ENCODE results near the gene PPM1D.
"Not testable (repeated sequence)": the region's sequence is repeated elsewhere in the genome, so short reads cannot be mapped to it uniquely, and the experiment has no call there.

PPM1D gene

DNA sequence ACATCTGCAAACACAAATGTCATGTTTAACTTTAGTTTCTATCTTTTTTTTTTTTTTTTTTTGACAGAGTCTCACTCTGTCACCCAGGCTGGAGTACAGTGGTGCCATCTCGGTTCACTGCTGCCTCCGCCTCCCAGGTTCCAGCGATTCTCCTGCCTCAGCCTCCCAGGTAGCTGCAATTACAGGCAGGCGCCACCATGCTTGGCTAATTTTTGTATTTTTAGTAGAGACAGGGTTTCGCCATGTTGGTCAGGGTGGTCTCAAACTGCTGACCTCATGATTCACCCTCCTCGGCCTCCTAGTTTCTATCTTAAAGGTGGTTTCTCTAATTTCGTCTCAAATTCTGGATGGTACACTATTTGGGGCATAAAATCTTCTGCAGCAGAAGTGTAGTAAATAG is 5.8 kb upstream of the PPM1D start:
- not testable (repeated sequence) for DNase-seq

DNA sequence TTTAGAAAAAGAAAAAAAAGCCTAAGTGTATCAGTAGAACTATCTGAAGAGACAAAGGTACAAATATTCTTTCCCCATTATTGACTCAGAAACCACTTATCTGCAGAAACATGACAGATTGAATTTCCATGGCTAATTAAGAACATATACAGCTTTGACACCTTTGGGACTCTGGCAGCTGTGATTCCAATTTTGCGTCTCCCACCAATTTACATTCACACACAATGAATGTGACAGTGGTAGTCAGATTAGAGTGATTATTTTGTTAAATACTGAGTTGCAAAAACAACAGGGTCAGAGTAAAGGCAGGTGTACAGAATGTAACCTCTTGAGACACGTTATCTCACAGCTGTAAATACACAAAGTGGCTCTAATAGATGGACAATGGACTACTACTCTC is 5.3 kb upstream of the PPM1D start:
- DNase-seq: no peak

DNA sequence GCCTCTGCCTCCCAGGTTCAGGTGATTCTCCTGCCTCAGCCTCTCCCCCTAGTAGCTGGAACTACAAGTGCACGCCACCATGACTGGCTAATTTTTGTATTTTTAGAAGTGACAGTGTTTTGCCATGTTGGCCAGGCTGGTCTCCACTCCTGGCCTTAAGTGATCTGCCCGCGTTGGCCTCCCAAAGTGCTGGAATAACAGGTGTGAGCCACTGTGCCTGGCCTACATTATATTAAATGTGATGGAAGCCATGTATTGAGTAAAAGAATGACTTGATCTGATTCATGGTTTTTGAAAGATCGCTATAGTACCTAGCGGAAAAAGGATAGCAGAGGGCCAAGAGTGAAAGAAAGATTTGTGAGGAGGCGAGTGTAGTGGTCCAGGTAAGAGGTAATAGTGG is 2.7 kb upstream of the PPM1D start:
- no peak for DNase-seq

DNA sequence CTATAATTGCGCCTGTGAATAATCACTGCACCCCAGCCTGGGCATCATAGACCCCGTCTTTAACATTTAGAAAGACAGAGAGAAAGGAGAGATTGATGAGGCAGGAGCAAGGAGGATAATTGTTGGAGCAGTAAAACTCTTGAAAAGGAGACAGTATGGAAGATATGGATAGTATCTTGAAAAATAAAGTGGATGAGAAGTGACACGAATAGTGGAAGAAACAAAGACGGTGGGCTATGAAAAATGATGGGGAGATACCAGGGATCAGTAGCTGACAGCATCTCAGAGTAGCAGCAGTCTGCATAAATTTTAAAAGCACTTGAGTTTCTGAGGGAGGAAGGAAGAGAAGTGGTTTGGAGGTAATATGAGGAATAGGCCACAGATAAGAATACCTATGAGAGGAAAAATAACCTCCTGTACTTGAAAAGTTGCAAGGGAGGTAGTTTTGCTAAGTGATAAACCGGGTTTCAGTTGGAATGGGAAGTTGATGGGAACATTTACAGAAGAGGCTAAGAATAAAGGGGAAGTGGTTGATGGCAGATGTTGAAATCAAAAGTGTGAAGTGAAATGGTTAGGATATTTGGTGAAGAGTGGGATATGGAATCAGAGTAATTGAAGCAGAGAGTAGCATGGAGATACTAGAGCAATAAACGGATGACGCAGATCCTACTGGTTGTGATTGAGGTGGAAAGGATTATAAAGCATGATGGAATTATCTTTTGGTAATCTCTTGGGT is 1.8 kb upstream of the PPM1D start:
- no peak for DNase-seq

DNA sequence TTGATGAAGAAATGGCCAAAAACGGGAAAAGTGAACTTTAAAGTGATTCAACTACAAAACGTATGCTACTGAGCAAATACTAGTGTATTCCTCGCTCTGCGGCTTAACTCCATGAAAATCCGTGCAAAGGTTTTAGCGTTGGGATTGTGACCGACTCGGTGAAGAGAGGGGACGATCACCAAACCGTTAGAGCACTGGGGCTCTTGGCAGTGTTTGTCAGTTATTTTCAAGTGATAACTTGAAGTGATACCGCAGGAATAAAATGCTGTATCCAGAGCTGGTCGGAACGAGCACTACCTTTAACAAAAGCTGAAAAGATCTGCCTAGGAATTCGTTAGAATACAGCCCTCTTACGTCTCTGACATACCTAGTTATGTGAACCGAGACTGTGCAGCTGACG is 773 bp upstream of the PPM1D start:
- no peak for DNase-seq

DNA sequence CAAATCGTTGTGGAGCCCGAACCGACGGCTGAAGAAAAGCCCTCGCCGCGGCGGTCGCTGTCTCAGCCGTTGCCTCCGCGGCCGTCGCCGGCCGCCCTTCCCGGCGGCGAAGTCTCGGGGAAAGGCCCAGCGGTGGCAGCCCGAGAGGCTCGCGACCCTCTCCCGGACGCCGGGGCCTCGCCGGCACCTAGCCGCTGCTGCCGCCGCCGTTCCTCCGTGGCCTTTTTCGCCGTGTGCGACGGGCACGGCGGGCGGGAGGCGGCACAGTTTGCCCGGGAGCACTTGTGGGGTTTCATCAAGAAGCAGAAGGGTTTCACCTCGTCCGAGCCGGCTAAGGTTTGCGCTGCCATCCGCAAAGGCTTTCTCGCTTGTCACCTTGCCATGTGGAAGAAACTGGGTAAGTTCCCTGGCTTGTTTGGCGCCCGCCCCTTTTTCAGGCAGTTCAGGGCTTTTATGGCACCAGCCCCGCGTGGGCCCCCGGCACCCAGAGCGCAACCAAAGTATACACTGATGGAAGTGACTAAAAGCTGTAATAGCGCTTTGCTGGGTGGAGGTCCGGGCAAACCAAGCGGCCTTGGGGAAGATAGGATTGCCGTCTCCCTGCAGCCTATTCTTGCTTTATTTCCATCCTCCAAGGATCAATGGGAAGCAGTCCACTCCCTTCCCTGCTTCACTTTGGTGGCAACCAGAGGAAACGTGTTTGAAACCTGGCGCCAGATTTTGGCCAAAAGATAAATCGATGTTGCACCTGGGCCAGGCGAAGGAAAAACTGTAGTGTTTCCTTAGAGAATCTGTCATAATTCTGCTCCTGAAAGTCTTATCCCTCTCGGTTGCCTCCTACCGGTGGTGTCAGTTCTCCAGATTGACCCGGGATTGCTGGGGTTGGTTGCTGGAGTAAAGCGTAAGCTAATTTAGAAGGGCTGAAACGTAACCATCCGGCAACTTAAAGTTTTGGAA is 775 bp downstream of the PPM1D start:
- peak; percentile 88 for DNase-seq

DNA sequence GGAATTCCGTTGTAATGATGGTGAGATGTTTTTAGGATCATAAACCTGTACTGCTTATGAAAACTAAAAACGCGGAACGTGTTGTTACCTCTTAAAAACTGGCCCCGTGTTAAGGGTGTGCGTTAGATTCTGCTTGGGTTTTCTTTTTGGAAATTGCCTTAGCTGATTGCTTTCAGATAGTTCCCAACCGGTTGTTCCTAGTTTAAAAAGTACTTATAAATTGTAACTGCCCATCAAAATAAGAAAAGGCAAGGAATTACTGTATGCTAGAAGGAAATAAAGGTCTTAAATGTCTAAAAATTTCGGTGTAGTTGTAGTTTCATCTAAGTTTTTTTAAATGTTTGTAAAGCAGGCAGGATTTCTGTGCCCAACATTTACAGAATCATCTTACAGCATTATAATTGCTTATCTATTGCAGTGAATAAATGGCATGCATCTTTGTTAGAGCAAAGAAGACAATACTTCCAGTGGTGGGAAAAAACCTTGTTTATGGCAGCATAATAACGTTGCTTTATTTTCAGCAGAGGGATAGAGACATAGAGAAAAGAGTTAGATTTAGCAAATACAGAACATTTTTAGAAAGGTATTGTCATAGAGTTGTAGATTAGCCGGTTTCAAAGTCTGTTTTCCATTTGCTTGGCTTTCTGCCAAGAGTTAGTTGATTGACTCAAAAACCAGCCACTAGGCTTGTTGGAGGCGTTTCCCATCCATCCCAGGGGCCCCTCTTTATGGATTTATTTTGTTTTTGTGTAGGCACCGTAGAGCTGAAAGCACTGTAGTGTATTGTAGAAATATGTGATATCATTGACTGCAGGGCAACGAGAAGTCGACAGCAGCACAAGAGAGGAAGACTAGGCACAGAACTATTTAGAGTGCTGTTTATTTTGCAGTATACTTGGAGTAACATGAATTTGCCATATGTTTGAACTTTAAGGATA is 1.7 kb downstream of the PPM1D start:
- peak; percentile 83 for DNase-seq

DNA sequence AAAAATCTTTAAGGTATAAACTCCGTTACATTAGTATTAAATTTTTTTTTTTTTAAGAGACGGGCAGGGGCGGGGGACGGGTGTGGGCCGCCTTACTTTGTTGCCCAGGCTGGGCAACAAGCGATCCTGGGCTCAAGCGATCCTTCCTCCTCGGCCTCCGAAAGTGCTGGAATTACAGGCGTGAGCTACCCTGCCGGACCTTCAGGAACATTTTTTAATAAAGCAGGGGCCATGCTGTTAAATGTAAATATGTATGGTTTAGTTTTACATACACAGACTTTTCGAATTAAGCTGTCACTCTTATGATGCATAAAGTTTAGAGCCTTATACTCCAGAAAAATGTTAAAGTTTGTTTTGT is 2.4 kb downstream of the PPM1D start:
- DNase-seq: peak; percentile 29

DNA sequence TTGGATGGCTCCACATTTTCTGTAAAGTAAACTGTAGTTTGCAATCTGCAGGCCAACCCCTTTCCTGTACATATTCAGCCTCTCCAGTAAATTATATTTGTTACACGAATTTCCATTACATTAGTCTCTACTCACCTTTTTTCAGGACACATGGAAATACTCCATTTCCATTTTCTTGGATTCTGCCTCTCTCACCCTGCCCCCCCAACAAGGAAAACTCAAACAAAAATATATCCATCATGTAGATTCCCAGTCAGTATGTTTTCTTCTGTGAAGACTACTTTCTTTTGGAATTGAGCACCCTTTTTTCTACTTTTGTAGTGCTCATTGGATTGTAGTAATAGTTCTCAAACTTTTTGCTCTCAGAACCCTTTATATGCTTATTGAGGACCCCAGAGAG is 2.9 kb downstream of the PPM1D start:
- DNase-seq: no peak

DNA sequence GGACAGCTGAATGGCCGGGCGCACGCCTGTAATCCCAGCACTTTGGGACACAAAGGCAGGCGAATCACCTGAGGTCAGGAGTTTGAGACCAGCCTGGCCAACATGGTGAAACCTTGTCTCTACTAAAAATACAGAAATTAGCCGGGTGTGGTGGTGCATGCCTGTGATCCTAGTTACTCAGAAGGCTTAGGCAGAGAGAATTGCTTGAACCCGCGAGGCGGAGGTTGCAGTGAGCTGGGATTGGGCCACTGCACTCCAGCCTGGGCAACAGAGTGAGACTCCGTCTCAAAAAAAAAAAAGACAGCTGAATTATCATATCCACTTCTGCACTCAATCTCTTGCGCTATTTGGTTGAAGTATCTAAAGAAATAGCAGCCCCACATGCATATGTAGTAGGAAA is 3.5 kb downstream of the PPM1D start:
- not testable (repeated sequence) for DNase-seq

DNA sequence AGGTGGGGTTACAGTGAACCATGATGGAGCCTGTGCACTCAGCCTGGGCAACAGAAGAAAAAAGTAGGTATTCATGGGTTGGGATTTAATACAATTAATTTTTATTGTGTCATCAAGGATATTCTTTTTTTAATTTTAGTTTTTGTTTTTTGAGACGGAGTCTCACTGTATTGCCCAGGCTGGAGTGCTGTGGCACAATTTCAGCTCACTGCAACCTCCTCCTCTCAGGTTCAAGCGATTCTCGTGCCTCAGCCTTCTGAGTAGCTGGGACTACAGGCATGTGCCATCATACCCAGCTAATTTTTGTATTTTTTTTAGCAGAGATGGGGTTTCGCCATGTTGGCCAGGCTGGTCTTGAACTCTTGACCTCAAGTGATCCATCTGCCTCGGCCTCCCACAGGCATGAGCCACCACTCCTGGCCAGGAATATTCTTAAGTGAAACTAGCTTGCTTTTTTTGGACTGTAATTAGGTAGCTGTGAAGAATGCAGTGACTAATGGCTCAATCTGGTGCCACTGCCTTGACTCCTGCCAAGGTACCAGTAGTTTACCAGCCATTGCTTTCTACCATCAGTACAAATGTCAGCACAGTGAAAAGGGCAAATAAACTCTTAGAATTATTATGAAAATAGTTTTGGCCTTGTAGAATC is 4.8 kb downstream of the PPM1D start:
- DNase-seq: peak; percentile 80

DNA sequence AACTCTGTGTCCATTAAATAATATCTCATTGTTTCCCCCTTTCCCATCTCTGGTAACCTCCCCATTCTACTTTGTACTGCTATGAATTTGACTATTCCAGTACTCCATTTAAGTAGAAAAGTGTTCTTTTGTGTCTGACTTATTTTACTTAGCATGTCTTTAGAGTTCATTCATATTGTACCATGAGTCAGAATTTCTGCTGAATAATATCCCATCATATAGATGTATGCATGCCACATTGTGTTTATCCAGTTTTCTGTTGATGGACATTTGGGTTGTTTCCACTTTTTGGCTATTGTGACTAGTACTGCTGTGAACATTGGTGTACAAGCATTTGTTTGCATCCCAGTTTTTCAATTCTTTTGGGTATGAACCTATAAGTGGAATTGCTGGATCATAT is 6.0 kb downstream of the PPM1D start:
- DNase-seq: no peak

DNA sequence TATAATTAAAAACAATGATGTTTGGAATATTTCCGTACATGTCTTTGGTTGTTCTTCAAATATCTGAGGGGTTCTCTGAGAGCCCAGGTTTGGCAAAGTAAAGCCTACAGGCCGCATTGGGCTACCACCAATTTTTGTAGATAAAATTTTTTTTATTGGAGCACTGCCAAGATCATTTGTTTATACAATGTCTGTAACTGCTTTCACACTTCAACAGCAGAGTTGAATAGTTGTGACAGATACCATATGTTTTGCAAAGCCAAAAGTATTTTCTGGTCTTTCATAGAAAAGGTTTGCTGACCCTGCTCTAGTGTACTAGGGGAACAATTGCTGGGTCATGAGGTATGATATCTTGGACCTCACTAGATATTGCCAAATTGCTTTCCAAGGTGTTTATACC is 10.5 kb downstream of the PPM1D start:
- no peak for DNase-seq

DNA sequence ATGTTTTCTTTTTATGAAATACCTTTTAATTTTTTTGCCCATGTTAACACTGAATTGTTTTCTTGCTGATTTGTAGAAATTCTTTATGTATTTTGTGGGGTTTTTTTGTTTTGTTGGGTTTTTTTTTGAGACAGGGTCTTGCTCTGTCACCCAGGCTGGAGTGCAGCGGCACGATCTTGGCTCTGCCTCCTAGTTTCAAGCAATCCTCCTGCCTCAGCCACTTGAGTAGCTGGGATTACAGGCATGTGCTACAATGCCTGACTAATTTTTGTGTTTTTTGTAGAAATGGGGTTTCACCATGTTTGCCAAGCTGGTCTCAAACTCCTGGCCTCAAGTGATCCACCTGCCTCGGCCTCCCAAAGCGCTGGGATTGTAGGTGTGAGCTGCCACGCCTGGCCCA is 11.3 kb downstream of the PPM1D start:
- DNase-seq: not testable (repeated sequence)

DNA sequence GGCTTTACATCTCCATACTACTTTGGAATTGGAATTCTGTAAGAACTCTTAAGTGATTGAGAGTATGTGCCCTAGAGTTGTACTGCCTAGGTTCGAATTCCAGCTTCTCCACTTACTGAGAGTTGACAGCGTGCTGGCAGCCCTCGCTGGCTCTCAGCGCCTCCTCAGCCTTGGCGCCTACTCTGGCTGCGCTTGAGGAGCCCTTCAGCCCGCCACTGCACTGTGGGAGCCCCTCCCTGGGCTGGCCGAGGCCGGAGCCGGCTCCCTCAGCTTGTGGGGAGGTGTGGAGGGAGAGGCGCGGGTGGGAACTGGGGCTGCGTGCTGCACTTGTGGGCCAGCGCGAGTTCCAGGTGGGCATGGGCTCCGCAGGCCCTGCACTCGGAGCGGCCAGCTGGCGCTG is 13.3 kb downstream of the PPM1D start:
- DNase-seq: no peak

DNA sequence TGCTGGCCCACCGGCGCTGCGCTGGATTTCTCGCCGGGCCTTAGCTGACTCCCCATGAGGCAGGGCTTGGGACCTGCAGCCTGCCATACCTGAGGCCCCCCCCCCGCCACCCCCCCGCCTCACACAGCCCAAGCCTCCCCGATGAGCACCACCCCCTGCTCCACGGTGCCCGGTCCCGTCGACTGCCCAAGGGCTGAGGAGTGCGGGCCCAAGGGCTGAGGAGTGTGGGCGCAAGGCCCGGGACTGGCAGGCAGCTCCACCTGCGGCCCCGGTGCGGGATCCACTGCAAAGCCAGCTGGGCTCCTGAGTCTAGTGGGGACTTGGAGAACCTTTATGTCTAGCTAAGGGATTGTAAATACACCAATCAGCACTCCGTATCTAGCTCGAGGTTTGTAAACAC is 13.8 kb downstream of the PPM1D start:
- not testable (repeated sequence) for DNase-seq

DNA sequence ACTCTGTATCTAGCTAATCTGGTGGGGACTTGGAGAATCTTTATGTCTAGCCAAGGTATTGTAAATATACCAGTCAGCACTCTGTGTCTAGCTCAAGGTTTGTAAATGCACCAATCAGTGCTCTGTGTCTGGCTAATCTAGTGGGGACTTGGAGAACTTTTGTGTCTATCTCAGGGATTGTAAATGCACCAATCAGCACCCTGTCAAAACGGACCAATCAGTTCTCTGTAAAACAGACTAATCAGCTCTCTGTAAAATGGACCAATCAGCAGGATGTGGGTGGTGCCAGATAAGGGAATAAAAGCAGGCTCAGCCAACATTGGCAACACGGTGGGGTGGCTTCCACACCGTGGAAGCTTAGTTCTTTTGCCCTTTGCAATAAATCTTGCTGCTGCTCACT is 14.3 kb downstream of the PPM1D start:
- not testable (repeated sequence) for DNase-seq

DNA sequence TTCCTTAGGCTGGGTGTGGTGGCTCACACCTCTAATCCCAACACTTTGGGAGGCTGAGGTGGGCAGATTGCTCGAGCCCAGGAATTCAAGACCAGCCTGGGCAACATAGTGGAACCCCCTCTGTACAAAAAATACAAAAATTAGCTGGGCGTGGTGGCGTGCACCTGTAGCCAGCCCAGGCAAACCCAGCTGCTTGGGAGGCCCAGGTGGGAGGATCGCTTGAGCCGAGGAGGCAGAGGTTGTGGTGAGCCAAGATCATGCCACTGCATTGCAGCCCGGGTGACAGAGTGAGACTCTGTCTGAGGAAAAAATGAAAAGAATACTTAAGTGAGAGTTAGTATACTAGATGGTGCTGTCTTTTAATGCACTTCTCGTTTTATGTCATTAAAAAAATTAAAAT is 15.1 kb downstream of the PPM1D start:
- DNase-seq: no peak

DNA sequence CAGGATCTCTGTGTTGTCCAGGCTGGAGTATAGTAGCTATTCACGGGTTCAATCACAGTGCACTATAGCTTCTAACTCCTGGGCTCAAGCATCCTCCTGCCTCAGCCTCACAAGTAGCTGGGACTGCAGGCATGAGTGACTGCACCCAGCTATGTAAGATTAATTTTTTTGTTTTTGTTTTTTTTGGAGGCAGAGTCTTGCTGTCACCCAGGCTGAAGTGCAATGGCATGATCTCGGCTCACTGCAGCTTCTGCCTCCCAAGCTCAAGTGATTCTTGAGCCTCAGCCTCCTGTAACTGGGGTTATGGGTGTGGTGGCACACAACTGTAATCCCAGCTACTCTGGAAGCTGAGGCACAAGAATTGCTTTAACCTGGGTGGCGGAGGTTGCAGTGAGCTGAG is 15.8 kb downstream of the PPM1D start:
- no peak for DNase-seq

DNA sequence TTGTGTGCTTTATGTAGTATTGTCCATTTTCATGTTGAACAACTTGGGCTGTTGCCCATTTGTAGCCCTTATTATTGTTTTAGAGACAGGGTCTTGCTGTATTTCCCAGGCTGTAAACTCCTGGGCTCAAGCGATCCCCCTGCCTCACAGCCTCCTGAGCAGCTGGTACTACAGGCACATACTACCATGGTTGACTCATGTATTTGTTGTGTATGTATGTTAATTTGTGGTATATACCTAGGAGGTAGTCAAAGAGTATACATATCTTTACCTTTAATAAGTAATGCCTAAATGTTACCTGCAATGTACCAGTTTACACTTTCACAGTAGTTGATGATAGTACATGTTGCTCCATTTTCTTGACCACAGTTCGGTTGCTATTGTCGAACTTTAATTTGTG is 18.1 kb downstream of the PPM1D start:
- DNase-seq: no peak

DNA sequence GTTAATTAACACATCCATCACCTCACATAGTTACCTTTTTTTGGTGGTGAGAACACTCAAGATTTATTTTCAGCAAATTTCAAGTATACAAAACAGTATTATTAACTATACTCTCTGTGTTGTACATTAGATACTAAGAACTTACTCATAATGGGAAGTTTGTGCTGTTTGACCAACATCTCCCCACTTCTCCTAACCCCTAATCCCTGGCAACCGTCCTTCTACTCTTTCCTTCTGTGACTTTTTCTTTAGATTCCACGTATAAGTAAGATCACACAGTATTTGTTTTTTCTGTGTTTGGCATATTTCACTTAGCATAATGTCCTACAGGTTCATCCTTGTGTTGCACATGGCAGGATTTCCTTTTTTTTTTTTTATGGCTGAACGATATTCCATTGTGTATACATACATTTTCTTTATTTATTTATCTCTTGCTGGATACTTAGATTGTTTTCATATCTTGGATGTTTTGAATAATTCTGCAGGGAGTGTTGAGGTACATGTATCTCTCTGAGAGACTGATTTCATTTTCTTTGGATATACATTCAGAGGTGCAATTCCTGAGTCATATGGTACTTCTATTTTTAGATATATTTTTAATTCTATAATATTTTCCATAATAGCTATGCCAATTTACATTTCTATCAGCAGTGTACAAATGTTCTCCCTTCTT is 19.0 kb downstream of the PPM1D start:
- DNase-seq: peak; percentile 17

DNA sequence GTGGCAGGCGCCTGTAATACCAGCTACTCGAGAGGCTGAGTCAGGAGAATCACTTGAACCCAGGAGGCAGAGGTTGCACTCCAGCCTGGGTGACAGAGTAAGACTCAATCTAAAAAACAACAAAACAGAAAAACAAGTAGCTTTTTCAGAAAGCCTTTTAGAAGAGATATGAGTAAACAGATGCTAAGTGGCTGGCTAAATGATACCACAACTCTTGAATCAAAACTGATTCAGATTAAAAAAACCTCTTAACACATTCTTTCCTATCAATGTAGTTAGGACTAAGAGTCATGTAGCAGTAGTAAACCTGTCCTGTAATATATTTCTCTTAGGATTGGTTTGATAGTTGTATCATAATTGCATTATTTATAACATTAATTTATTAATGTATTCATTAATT is 23.0 kb downstream of the PPM1D start:
- no peak for DNase-seq
